Prostate gland (tissue), 2 donors: ENCODE measurements around the gene LPCAT3. TPM values are rescaled to one million over a fixed set of nuclear protein-coding genes. Genes with fewer than 3 reads are reported as not detected.
"Not testable (repeated sequence)": the region's sequence is repeated elsewhere in the genome, so short reads cannot be mapped to it uniquely, and the experiment has no call there.

Experiments used
- DNase-seq: peaks from one replicate; pipeline ENCODE4 v3.0.0-alpha.2; 2019; ENCODE audit warnings: low spot score
- H3K27ac ChIP-seq, 2 donors: fragments of 200-600 bp; sonication (generic); 2 replicates each; pipeline ENCODE4 v1.5.1; 2017 to 2019
- H3K27me3 ChIP-seq: fragments of 200-600 bp; sonication (generic); replicated peaks from 2 replicates; pipeline ENCODE4 v1.5.1; 2019; ENCODE audit not compliant: insufficient read depth
- H3K36me3 ChIP-seq, 2 donors: fragments of 200-600 bp; sonication (generic); 1 replicate in 1 of 2; 2 replicates in 1 of 2; pipeline versions ENCODE4 v1.5.1 to v1.8.1; 2017 to 2019
- H3K4me1 ChIP-seq: fragments of 200-600 bp; sonication (generic); replicated peaks from 2 replicates; pipeline ENCODE4 v1.5.1; 2019
- H3K4me3 ChIP-seq, 2 donors: fragments of 200-600 bp; sonication (generic); 2 replicates each; pipeline ENCODE4 v1.5.1; 2017 to 2019
- H3K9me3 ChIP-seq: fragments of 200-600 bp; sonication (generic); 2 replicates; pipeline ENCODE4 v1.5.1; 2017
- POLR2A ChIP-seq: fragments of 450-650 bp; IDR thresholded peaks from one replicate; pipeline ENCODE4 v1.6.1; 2016; ENCODE audit warnings: antibody characterized with exemption, mild to moderate bottlenecking
- POLR2AphosphoS5 ChIP-seq: sonication (generic); formaldehyde crosslinking; IDR thresholded peaks from one replicate; pipeline ENCODE4 v1.6.1; 2017; ENCODE audit warnings: antibody characterized with exemption
- WGBS: methylation state at CpG from one replicate; pipeline ENCODE4 v1.1.5; 2018; 5-methylcytosine and 5-hydroxymethylcytosine counted together
- intact Hi-C: fragments of 100-400 bp; cut with DNase I; formaldehyde crosslinking; loops from one replicate; pipeline ENCODE4 v1.14.2; 2022
- total RNA-seq, 2 donors: library from RNA; depleted of rRNA; stranded (reverse); fragments of >200 nt; gene quantifications; one replicate each; pipeline ENCODE4 v1.1.0, GENCODE V29; 2016
- TF ChIP-seq, protein P1 (sequence below), 4 experiments: fragments of 200-600 bp in 2 of 4; fragments of 450-650 bp in 2 of 4; sonication (generic) in 2 of 4; IDR thresholded peaks; 1 replicate in 3 of 4; 2 replicates in 1 of 4; pipeline ENCODE4 v1.5.1; 2016 to 2019; ENCODE audit warnings: antibody characterized with exemption in 4 of 4, mild to moderate bottlenecking in 2 of 4, moderate library complexity in 2 of 4

LPCAT3 gene
- total RNA-seq, 2 donors from 2014 or later = 59.9 to 86.9 TPM

DNA sequence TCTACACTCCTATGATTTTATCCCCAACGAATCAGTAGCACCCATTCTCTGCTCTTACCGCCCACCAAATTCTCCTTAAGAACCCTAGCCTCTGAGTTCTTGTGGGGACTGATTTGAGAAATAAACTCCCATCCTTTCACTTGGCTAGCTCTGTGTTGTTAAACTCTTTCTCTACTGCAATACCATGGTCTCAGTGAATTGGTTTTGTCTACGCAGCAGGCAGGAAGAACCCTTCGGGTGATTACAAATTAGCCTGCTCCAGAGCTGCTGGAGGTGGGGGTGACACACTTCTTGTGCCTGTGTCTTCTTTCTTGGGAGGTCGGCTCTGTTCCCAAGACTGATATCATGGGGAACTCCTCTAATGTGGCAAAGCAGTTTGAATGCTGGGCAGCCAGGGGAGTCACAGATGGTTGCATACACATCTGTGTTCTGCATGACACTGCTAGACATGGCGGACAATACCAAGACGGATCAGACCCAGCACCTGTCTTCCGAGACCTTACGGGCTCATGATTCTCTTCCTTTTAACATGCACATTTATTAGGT is 40.6 kb upstream of the LPCAT3 start:
- TF ChIP-seq POLR2A (no peak), POLR2AphosphoS5 (no peak)
- TF ChIP-seq, protein P1, sequence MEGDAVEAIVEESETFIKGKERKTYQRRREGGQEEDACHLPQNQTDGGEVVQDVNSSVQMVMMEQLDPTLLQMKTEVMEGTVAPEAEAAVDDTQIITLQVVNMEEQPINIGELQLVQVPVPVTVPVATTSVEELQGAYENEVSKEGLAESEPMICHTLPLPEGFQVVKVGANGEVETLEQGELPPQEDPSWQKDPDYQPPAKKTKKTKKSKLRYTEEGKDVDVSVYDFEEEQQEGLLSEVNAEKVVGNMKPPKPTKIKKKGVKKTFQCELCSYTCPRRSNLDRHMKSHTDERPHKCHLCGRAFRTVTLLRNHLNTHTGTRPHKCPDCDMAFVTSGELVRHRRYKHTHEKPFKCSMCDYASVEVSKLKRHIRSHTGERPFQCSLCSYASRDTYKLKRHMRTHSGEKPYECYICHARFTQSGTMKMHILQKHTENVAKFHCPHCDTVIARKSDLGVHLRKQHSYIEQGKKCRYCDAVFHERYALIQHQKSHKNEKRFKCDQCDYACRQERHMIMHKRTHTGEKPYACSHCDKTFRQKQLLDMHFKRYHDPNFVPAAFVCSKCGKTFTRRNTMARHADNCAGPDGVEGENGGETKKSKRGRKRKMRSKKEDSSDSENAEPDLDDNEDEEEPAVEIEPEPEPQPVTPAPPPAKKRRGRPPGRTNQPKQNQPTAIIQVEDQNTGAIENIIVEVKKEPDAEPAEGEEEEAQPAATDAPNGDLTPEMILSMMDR (IDR thresholded peaks at IDR 0.05) = no peak
- Histone ChIP-seq H3K27ac (no peak overlapping the region), H3K27me3 (no peaks in the 10 kb centered on the region), H3K9me3 (no peaks in the 10 kb centered on the region), H3K4me1 (no peaks in the 10 kb centered on the region), H3K4me3 (no peak overlapping the region), H3K36me3 (no peaks in the 10 kb centered on the region)
- intact Hi-C loops = no loop called here
- no peak for DNase-seq
- WGBS = 96% methylated on average over 9 of the region's 9 CpGs

DNA sequence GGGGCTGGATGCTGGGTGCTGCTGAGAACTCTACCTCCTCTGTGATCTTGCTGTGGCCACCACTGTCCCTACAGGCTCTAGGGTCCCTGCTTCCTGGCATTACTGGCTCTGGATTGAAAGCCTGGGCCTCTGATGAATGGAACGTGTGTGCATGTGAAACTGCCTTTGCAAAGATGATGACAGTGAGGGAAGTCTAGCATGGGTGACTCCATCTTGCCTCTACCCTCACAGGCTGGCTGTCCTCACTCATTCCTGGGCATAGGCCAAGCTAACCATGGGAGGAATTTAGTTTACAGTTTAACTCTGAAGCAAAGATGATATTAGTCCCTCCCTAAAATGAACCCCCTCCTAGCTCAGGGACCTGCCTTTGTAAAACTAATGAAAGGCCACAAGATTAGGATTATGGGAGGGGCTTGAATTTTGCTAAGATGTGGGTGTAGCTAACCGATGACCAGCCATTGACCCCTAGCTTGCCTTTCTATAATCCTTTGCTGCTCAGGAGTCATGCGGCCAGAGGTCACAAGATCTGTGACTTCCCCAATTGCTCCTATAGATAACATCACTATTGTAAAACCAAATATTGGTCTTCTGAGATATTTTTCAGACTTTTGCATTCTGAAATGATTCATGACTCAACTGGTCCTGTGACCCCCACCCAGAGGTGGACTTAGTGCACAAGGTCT is 40.0 kb upstream of the LPCAT3 start:
- no peak for DNase-seq
- 81% methylated on average over 3 of the region's 3 CpGs for WGBS
- no peak for TF ChIP-seq POLR2AphosphoS5
- TF ChIP-seq, protein P1 (IDR thresholded peaks at IDR 0.05) = no peak
- Histone ChIP-seq H3K4me1 (no peaks in the 10 kb centered on the region), H3K27me3 (no peaks in the 10 kb centered on the region), H3K4me3 (no peak overlapping the region), H3K27ac (no peak overlapping the region), H3K36me3 (no peaks in the 10 kb centered on the region), H3K9me3 (no peaks in the 10 kb centered on the region)
- intact Hi-C loops = no loop called here

DNA sequence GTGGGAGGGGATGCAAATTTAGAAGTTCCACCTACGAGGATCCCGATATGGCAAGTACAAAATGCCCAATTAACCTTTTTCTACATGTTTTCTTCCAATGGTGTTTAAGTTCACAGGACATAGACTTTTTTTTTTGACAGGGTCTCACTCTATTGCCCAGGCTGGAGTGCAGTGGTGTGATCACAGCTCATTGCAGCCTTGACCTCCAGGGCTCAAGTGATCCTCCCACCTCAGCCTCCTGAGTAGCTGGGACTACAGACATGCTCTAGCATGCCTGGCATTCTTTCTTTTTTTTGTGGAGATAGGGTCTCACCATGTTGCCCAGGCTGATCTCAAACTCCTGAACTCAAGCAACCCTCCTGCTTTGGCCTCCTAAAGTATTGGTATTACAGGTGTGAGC is 37.5 kb upstream of the LPCAT3 start:
- H3K4me3 ChIP-seq, H3K27ac ChIP-seq, intact Hi-C loops, H3K27me3 ChIP-seq, H3K36me3 ChIP-seq, H3K9me3 ChIP-seq, DNase-seq, H3K4me1 ChIP-seq: not testable (repeated sequence)
- 96% methylated on average over 2 of the region's 2 CpGs for WGBS

DNA sequence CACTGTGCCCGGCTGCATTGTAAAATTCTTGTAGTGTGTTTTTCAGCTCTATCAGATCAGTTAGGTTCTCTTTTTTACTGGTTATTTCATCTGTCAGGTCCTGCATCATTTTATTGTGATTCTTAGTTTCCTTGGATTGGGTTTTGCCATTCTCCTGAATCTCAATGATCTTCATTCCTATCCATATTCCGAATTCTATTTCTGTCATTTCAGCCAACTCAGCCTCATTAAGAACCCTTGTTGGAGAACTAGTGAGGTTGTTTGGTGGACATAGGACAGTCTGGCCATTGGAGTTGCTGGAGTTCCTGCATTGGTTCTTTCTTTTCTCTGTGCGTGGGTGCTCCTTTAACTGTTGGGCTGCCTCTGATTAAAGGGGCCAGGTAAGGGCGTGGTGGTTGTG is 36.6 kb upstream of the LPCAT3 start:
- Histone ChIP-seq H3K36me3 (no peaks in the 10 kb centered on the region), H3K27ac (no peak overlapping the region), H3K9me3 (no peaks in the 10 kb centered on the region), H3K27me3 (no peaks in the 10 kb centered on the region), H3K4me1 (no peaks in the 10 kb centered on the region), H3K4me3 (no peak overlapping the region)
- TF ChIP-seq POLR2A (no peak), POLR2AphosphoS5 (no peak)
- TF ChIP-seq, protein P1 (IDR thresholded peaks at IDR 0.05) = no peak
- 78% methylated on average over 4 of the region's 4 CpGs for WGBS
- no peak for DNase-seq
- intact Hi-C loops = no loop called here

- DNase-seq, H3K27me3 ChIP-seq, intact Hi-C loops, H3K4me1 ChIP-seq, H3K27ac ChIP-seq, H3K36me3 ChIP-seq, H3K4me3 ChIP-seq, H3K9me3 ChIP-seq: not testable (repeated sequence)
- 93% methylated on average over 3 of the region's 3 CpGs for WGBS
These were observed 31.7 kb upstream of the LPCAT3 start for GRCh38 chr12:7049973-7050372.

- H3K36me3 ChIP-seq, H3K9me3 ChIP-seq, H3K27ac ChIP-seq, H3K4me3 ChIP-seq, intact Hi-C loops, DNase-seq, H3K4me1 ChIP-seq, H3K27me3 ChIP-seq: not testable (repeated sequence)
- 86% methylated on average over 10 of the region's 10 CpGs for WGBS
These were observed 31.2 kb upstream of the LPCAT3 start for GRCh38 chr12:7049445-7049951.
